HEK293 (cell line): ENCODE results near the gene TRPC4.

Source experiments
- CTCF ChIP-seq: fragments of 450-650 bp; formaldehyde crosslinking; IDR thresholded peaks from 2 replicates; pipeline ENCODE4 v1.5.1; 2016; ENCODE audit warnings: missing biosample characterization, missing genetic modification characterization
- KLF10 ChIP-seq: fragments of 450-650 bp; IDR thresholded peaks from 2 replicates; pipeline ENCODE4 v1.5.1; 2018; ENCODE audit warnings: missing biosample characterization, mild to moderate bottlenecking, missing genetic modification characterization
- KLF17 ChIP-seq: fragments of 450-650 bp; formaldehyde crosslinking; IDR thresholded peaks from 2 replicates; pipeline ENCODE4 v1.5.1; 2016; ENCODE audit warnings: missing biosample characterization, missing genetic modification characterization
- OSR2 ChIP-seq: fragments of 450-650 bp; formaldehyde crosslinking; IDR thresholded peaks from 2 replicates; pipeline ENCODE4 v1.5.1; 2016; ENCODE audit warnings: missing biosample characterization, missing genetic modification characterization
- SCRT1 ChIP-seq: fragments of 450-650 bp; formaldehyde crosslinking; IDR thresholded peaks from 2 replicates; pipeline ENCODE4 v1.5.1; 2016; ENCODE audit warnings: missing biosample characterization, missing genetic modification characterization, borderline replicate concordance
- SP2 ChIP-seq: fragments of 450-650 bp; formaldehyde crosslinking; IDR thresholded peaks from 2 replicates; pipeline ENCODE4 v1.5.1; 2016; ENCODE audit warnings: missing biosample characterization, missing genetic modification characterization
- TRIM28 ChIP-seq: IDR thresholded peaks from 2 replicates; pipeline ENCODE4 v1.6.1; 2011; ENCODE audit warnings: low read length, control low read depth, borderline replicate concordance
- ZBTB7A ChIP-seq: fragments of 450-650 bp; formaldehyde crosslinking; IDR thresholded peaks from 2 replicates; pipeline ENCODE4 v1.5.1; 2016; ENCODE audit warnings: low read depth, missing biosample characterization, missing genetic modification characterization
- ZFP69B ChIP-seq: fragments of 450-650 bp; formaldehyde crosslinking; IDR thresholded peaks from 2 replicates; pipeline ENCODE4 v1.5.1; 2016; ENCODE audit warnings: missing biosample characterization, missing genetic modification characterization
- ZNF132 ChIP-seq: fragments of 450-650 bp; formaldehyde crosslinking; IDR thresholded peaks from 2 replicates; pipeline ENCODE4 v1.5.1; 2017; ENCODE audit warnings: missing biosample characterization, missing genetic modification characterization, borderline replicate concordance
- ZNF155 ChIP-seq: fragments of 450-650 bp; formaldehyde crosslinking; IDR thresholded peaks from 2 replicates; pipeline ENCODE4 v1.5.1; 2016; ENCODE audit warnings: missing biosample characterization, missing genetic modification characterization
- ZNF174 ChIP-seq: fragments of 450-650 bp; formaldehyde crosslinking; IDR thresholded peaks from 2 replicates; pipeline ENCODE4 v1.5.0; 2017; ENCODE audit warnings: missing biosample characterization, mild to moderate bottlenecking, missing genetic modification characterization
- ZNF24 ChIP-seq: fragments of 450-650 bp; formaldehyde crosslinking; IDR thresholded peaks from 2 replicates; pipeline ENCODE4 v1.5.1; 2016; ENCODE audit warnings: missing biosample characterization, missing genetic modification characterization
- ZNF266 ChIP-seq: fragments of 450-650 bp; formaldehyde crosslinking; IDR thresholded peaks from 2 replicates; pipeline ENCODE4 v1.5.1; 2016; ENCODE audit warnings: missing biosample characterization, missing genetic modification characterization, low read depth
- ZNF292 ChIP-seq: fragments of 450-650 bp; formaldehyde crosslinking; IDR thresholded peaks from 2 replicates; pipeline ENCODE4 v1.5.1; 2016; ENCODE audit warnings: low read depth, missing biosample characterization, missing genetic modification characterization, borderline replicate concordance
- ZNF354C ChIP-seq: fragments of 450-650 bp; formaldehyde crosslinking; IDR thresholded peaks from 2 replicates; pipeline ENCODE4 v1.5.1; 2016; ENCODE audit warnings: missing biosample characterization, missing genetic modification characterization, low read depth, borderline replicate concordance
- ZNF37A ChIP-seq: fragments of 450-650 bp; IDR thresholded peaks from 2 replicates; pipeline ENCODE4 v1.5.1; 2018; ENCODE audit warnings: missing biosample characterization, missing genetic modification characterization
- ZNF391 ChIP-seq: fragments of 450-650 bp; formaldehyde crosslinking; IDR thresholded peaks from 2 replicates; pipeline ENCODE4 v1.5.1; 2016; ENCODE audit warnings: low read depth, missing biosample characterization, missing genetic modification characterization, borderline replicate concordance
- ZNF394 ChIP-seq: fragments of 450-650 bp; formaldehyde crosslinking; IDR thresholded peaks from 2 replicates; pipeline ENCODE4 v1.5.1; 2016; ENCODE audit warnings: missing biosample characterization, missing genetic modification characterization, mild to moderate bottlenecking, moderate library complexity, borderline replicate concordance
- ZNF426 ChIP-seq: fragments of 450-650 bp; formaldehyde crosslinking; IDR thresholded peaks from 2 replicates; pipeline ENCODE4 v1.5.1; 2017; ENCODE audit warnings: missing biosample characterization, missing genetic modification characterization, mild to moderate bottlenecking, inconsistent platforms, moderate library complexity
- ZNF514 ChIP-seq: fragments of 450-650 bp; formaldehyde crosslinking; IDR thresholded peaks from 2 replicates; pipeline ENCODE4 v1.5.1; 2016; ENCODE audit warnings: missing biosample characterization, missing genetic modification characterization
- ZNF596 ChIP-seq: fragments of 450-650 bp; IDR thresholded peaks from 2 replicates; pipeline ENCODE4 v1.5.0; 2018; ENCODE audit warnings: missing biosample characterization, mild to moderate bottlenecking, missing genetic modification characterization, moderate library complexity
- ZNF664 ChIP-seq: fragments of 450-650 bp; formaldehyde crosslinking; IDR thresholded peaks from 2 replicates; pipeline ENCODE4 v1.5.1; 2016; ENCODE audit warnings: missing biosample characterization, missing genetic modification characterization
- ZNF830 ChIP-seq: fragments of 450-650 bp; IDR thresholded peaks from 2 replicates; pipeline ENCODE4 v1.5.0; 2018; ENCODE audit warnings: missing biosample characterization, missing genetic modification characterization, low read depth, mild to moderate bottlenecking, moderate library complexity
- TF ChIP-seq, protein P1 (sequence below): fragments of 450-650 bp; formaldehyde crosslinking; IDR thresholded peaks from 2 replicates; pipeline ENCODE4 v1.5.1; 2016; ENCODE audit warnings: missing biosample characterization, missing genetic modification characterization, borderline replicate concordance
- TF ChIP-seq, protein P2 (sequence below): fragments of 450-650 bp; formaldehyde crosslinking; IDR thresholded peaks from 2 replicates; pipeline ENCODE4 v1.5.1; 2016; ENCODE audit warnings: missing biosample characterization, missing genetic modification characterization
- TF ChIP-seq, protein P3 (sequence below): fragments of 450-650 bp; formaldehyde crosslinking; IDR thresholded peaks from 2 replicates; pipeline ENCODE4 v1.5.1; 2016; ENCODE audit warnings: missing biosample characterization, missing genetic modification characterization
- TF ChIP-seq, protein P4 (sequence below): fragments of 450-650 bp; formaldehyde crosslinking; IDR thresholded peaks from 2 replicates; pipeline ENCODE4 v1.5.1; 2016; ENCODE audit warnings: missing biosample characterization, missing genetic modification characterization
- TF ChIP-seq, protein P5 (sequence below): fragments of 450-650 bp; formaldehyde crosslinking; IDR thresholded peaks from 2 replicates; pipeline ENCODE4 v1.5.1; 2016; ENCODE audit warnings: missing biosample characterization, missing genetic modification characterization

TRPC4 gene

DNA sequence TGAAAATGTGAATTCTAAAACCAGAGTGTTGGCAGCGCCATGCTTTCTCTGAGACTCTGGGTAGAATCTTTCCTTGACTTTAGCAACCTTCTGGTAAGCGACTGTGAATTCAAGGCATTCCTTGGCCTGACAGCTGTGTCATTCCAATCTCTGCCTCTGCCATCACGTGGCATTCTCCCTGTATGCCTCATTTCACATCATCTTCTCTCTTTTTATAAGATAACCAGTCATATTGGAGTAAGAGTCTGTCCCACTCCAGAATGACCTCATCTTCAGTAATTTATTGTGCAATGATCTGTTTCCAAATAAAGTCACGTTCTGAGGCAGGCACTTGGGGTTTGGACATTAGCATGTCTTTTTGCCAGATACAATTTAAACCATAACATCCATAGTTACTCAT lies 167.6 kb downstream of the TRPC4 start (continued):
- no peak for TF ChIP-seq ZNF292 (tag by site-specific recombination)
- no peak for TF ChIP-seq TRIM28
- no peak for TF ChIP-seq ZNF664 (tag by site-specific recombination)
- TF ChIP-seq ZNF391 (tag by site-specific recombination): no peak
- TF ChIP-seq, protein P1, sequence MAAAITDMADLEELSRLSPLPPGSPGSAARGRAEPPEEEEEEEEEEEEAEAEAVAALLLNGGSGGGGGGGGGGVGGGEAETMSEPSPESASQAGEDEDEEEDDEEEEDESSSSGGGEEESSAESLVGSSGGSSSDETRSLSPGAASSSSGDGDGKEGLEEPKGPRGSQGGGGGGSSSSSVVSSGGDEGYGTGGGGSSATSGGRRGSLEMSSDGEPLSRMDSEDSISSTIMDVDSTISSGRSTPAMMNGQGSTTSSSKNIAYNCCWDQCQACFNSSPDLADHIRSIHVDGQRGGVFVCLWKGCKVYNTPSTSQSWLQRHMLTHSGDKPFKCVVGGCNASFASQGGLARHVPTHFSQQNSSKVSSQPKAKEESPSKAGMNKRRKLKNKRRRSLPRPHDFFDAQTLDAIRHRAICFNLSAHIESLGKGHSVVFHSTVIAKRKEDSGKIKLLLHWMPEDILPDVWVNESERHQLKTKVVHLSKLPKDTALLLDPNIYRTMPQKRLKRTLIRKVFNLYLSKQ (tag by site-specific recombination): no peak
- peak; percentile 74; the same call in 1 of the 2 replicates for TF ChIP-seq ZNF24 (tag by site-specific recombination)
- TF ChIP-seq, protein P2, sequence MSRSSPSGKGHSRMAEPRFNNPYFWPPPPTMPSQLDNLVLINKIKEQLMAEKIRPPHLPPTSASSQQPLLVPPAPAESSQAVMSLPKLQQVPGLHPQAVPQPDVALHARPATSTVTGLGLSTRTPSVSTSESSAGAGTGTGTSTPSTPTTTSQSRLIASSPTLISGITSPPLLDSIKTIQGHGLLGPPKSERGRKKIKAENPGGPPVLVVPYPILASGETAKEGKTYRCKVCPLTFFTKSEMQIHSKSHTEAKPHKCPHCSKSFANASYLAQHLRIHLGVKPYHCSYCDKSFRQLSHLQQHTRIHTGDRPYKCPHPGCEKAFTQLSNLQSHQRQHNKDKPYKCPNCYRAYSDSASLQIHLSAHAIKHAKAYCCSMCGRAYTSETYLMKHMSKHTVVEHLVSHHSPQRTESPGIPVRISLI (tag by site-specific recombination): peak; percentile 24; the same call in 1 of the 2 replicates
- TF ChIP-seq, protein P3, sequence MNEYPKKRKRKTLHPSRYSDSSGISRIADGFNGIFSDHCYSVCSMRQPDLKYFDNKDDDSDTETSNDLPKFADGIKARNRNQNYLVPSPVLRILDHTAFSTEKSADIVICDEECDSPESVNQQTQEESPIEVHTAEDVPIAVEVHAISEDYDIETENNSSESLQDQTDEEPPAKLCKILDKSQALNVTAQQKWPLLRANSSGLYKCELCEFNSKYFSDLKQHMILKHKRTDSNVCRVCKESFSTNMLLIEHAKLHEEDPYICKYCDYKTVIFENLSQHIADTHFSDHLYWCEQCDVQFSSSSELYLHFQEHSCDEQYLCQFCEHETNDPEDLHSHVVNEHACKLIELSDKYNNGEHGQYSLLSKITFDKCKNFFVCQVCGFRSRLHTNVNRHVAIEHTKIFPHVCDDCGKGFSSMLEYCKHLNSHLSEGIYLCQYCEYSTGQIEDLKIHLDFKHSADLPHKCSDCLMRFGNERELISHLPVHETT (tag by site-specific recombination): peak; percentile 76; the same call in 1 of the 2 replicates
- no peak for TF ChIP-seq KLF17 (tag by site-specific recombination)
- TF ChIP-seq ZNF155: no peak
- no peak for TF ChIP-seq SP2 (tag by site-specific recombination)
- no peak for TF ChIP-seq ZNF426 (tag by site-specific recombination)
- TF ChIP-seq ZNF596 (tag by site-specific recombination): no peak
- no peak for TF ChIP-seq ZNF266 (tag by site-specific recombination)
- no peak for TF ChIP-seq CTCF (tag by site-specific recombination)
- TF ChIP-seq, protein P4, sequence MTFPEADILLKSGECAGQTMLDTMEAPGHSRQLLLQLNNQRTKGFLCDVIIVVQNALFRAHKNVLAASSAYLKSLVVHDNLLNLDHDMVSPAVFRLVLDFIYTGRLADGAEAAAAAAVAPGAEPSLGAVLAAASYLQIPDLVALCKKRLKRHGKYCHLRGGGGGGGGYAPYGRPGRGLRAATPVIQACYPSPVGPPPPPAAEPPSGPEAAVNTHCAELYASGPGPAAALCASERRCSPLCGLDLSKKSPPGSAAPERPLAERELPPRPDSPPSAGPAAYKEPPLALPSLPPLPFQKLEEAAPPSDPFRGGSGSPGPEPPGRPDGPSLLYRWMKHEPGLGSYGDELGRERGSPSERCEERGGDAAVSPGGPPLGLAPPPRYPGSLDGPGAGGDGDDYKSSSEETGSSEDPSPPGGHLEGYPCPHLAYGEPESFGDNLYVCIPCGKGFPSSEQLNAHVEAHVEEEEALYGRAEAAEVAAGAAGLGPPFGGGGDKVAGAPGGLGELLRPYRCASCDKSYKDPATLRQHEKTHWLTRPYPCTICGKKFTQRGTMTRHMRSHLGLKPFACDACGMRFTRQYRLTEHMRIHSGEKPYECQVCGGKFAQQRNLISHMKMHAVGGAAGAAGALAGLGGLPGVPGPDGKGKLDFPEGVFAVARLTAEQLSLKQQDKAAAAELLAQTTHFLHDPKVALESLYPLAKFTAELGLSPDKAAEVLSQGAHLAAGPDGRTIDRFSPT: no peak
- no peak for TF ChIP-seq ZNF514
- peak; percentile 46; the same call in 1 of the 2 replicates for TF ChIP-seq ZFP69B (tag by site-specific recombination)
- TF ChIP-seq, protein P5, sequence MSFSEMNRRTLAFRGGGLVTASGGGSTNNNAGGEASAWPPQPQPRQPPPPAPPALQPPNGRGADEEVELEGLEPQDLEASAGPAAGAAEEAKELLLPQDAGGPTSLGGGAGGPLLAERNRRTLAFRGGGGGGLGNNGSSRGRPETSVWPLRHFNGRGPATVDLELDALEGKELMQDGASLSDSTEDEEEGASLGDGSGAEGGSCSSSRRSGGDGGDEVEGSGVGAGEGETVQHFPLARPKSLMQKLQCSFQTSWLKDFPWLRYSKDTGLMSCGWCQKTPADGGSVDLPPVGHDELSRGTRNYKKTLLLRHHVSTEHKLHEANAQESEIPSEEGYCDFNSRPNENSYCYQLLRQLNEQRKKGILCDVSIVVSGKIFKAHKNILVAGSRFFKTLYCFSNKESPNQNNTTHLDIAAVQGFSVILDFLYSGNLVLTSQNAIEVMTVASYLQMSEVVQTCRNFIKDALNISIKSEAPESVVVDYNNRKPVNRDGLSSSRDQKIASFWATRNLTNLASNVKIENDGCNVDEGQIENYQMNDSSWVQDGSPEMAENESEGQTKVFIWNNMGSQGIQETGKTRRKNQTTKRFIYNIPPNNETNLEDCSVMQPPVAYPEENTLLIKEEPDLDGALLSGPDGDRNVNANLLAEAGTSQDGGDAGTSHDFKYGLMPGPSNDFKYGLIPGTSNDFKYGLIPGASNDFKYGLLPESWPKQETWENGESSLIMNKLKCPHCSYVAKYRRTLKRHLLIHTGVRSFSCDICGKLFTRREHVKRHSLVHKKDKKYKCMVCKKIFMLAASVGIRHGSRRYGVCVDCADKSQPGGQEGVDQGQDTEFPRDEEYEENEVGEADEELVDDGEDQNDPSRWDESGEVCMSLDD (tag by site-specific recombination): no peak
- no peak for TF ChIP-seq ZNF174 (tag by site-specific recombination)
- no peak for TF ChIP-seq SCRT1 (tag by site-specific recombination)
- no peak for TF ChIP-seq ZNF37A
- TF ChIP-seq OSR2: no peak
- no peak for TF ChIP-seq ZNF132 (tag by site-specific recombination)
- 0 out of 2 replicates have a peak, but pooled peaks have one; percentile 41 for TF ChIP-seq KLF10 (tag by site-specific recombination)
- no peak for TF ChIP-seq ZBTB7A (tag by site-specific recombination)
- TF ChIP-seq ZNF830: no peak
- no peak for TF ChIP-seq ZNF394 (tag by site-specific recombination)
- no peak for TF ChIP-seq ZNF354C (tag by site-specific recombination)
